ENCODE results near the gene ZFYVE21. TPM values are rescaled to one million over a fixed set of nuclear protein-coding genes. Genes with fewer than 3 reads are reported as not detected.

The ZFYVE21 gene
- total and polyA plus RNA-seq, 2 donors (not counting 1 experiment from before 2014, with no cell fraction given) = 84.9 to 94.5 TPM

DNA sequence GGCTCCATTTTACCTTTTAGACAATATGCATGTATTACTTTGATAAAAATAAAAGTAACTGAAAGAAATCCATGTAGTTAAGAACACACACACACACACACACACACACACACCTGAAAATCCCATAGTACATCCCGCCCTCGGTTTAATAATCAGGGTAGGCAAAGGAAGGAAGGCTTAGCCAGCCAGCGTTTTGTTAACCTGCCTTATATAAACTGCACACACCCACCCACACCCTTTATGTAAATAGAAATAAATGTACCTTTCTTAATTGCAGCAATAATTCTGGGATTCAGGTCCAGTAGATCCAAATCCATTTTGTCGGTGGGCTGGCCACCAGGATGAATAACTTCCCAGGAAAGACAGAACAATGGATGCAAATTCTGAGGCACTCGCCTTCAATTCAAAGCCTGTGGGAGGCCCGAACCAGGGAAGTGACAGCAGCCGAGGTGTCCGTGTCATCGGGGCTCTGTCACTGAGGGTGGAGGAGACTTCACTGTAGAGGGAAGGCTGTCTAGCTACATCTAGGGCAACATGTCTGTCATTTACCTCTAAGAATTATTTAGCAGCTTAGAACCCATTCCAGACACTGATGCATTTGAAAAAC, 4.7 kb upstream of the ZFYVE21 start:
- no peak for DNase-seq (ENCODE audit: low read depth in 2 of 2)
- Histone ChIP-seq H3K9me3 (ENCODE audit: control insufficient read depth, insufficient read depth, low read depth, low read length) (no peaks in the 10 kb centered on the region), H3K4me3 (replicated peaks in 1 of 4; ENCODE audit: control extremely low read depth in 1 of 4, insufficient read depth in 1 of 4, low read depth in 3 of 4, low read length in 4 of 4) (no peak overlapping the region), H2AFZ (ENCODE audit: low read length) (no peak overlapping the region), H3K9ac (ENCODE audit: insufficient read depth, low read length) (no peak overlapping the region), H3K36me3 (ENCODE audit: control insufficient read depth, insufficient read depth, low read length) (peaks cover 22% of the 10 kb centered on the region), H3K27me3 (ENCODE audit: control insufficient read depth, insufficient read depth, low read length) (no peaks in the 10 kb centered on the region), H3K27ac (ENCODE audit: insufficient read depth, low read length) (no peak overlapping the region), H3K4me1 (ENCODE audit: control insufficient read depth, extremely low read depth, insufficient read depth, low read length) (peaks cover 2% of the 10 kb centered on the region), H3K4me2 (ENCODE audit: extremely low read depth, insufficient read depth, low read length) (no peak overlapping the region), H3K79me2 (ENCODE audit: control insufficient read depth, insufficient read depth, low read length) (peaks cover 20% of the 10 kb centered on the region), H4K20me1 (ENCODE audit: control insufficient read depth, extremely low read depth, insufficient read depth, low read length) (no peaks in the 10 kb centered on the region)
- TF ChIP-seq, protein P1, sequence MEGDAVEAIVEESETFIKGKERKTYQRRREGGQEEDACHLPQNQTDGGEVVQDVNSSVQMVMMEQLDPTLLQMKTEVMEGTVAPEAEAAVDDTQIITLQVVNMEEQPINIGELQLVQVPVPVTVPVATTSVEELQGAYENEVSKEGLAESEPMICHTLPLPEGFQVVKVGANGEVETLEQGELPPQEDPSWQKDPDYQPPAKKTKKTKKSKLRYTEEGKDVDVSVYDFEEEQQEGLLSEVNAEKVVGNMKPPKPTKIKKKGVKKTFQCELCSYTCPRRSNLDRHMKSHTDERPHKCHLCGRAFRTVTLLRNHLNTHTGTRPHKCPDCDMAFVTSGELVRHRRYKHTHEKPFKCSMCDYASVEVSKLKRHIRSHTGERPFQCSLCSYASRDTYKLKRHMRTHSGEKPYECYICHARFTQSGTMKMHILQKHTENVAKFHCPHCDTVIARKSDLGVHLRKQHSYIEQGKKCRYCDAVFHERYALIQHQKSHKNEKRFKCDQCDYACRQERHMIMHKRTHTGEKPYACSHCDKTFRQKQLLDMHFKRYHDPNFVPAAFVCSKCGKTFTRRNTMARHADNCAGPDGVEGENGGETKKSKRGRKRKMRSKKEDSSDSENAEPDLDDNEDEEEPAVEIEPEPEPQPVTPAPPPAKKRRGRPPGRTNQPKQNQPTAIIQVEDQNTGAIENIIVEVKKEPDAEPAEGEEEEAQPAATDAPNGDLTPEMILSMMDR (conservative IDR thresholded peaks at IDR 0.05 in 1 of 2, IDR thresholded peaks at IDR 0.05 in 1 of 2; ENCODE audit: low read depth in 1 of 2, low read length in 2 of 2) = no peak
- no peak for TF ChIP-seq EZH2 (IDR thresholded peaks at IDR 0.05; ENCODE audit: low read length, missing control alignments)

DNA sequence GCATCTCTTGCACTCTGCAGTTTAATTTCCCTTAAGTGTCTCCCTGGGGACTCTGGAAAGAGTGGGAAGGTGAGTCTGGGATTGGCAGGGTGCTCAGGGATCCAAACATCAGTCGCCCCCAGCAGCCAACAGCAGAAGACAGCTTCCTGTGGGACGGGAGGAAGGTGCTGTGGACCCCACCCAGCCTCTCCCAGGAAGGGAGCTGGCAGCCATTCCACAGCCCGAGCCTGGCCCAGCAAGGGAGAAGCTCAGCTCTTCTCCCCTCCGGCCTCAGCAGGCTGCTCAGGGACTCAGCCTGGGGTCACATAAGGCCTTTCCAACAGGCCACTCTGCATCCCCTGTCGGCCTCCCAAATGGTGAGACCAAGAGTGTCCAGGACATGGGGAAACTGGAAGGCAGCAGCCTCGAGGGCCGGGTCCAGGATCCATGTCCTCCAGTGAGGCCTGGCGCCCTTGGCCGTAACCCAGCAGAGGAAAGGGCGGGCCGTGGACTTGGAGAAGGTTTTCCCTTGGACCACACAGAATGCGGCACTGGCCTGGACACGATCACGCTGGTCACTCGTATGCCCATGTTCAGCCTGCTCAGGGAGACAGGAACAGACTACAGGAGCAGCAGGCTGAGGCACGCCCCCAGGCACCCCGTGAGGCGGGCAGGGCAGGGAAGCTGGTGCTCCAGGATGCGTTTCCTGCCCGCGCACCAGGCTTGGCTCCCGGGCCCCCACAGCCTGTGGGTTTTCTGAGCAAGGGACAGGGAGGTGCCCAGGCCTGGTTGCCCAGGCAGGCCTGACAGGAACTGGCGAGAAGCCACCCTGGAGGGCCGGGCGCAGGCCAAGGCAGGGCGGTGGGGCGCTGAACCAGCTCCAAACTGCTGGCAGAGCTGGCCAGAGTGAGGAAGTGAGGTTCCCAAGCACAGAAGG, 3.8 kb upstream of the ZFYVE21 start:
- Histone ChIP-seq H3K27ac (ENCODE audit: insufficient read depth, low read length) (peak overlapping the region; percentile 22), H4K20me1 (ENCODE audit: control insufficient read depth, extremely low read depth, insufficient read depth, low read length) (no peaks in the 10 kb centered on the region), H3K9ac (ENCODE audit: insufficient read depth, low read length) (no peak overlapping the region), H3K9me3 (ENCODE audit: control insufficient read depth, insufficient read depth, low read depth, low read length) (no peaks in the 10 kb centered on the region), H3K27me3 (ENCODE audit: control insufficient read depth, insufficient read depth, low read length) (no peaks in the 10 kb centered on the region), H3K4me1 (ENCODE audit: control insufficient read depth, extremely low read depth, insufficient read depth, low read length) (peaks cover 2% of the 10 kb centered on the region), H3K79me2 (ENCODE audit: control insufficient read depth, insufficient read depth, low read length) (peaks cover 26% of the 10 kb centered on the region), H3K4me3 (replicated peaks in 1 of 4; ENCODE audit: control extremely low read depth in 1 of 4, insufficient read depth in 1 of 4, low read depth in 3 of 4, low read length in 4 of 4) (no peak overlapping the region), H3K4me2 (ENCODE audit: extremely low read depth, insufficient read depth, low read length) (no peak overlapping the region), H2AFZ (ENCODE audit: low read length) (no peak overlapping the region), H3K36me3 (ENCODE audit: control insufficient read depth, insufficient read depth, low read length) (peaks cover 17% of the 10 kb centered on the region)
- no peak for TF ChIP-seq EZH2 (IDR thresholded peaks at IDR 0.05; ENCODE audit: low read length, missing control alignments)
- TF ChIP-seq, protein P1 (conservative IDR thresholded peaks at IDR 0.05 in 1 of 2, IDR thresholded peaks at IDR 0.05 in 1 of 2; ENCODE audit: low read depth in 1 of 2, low read length in 2 of 2) = no peak
- no peak for DNase-seq (ENCODE audit: low read depth in 2 of 2)

DNA sequence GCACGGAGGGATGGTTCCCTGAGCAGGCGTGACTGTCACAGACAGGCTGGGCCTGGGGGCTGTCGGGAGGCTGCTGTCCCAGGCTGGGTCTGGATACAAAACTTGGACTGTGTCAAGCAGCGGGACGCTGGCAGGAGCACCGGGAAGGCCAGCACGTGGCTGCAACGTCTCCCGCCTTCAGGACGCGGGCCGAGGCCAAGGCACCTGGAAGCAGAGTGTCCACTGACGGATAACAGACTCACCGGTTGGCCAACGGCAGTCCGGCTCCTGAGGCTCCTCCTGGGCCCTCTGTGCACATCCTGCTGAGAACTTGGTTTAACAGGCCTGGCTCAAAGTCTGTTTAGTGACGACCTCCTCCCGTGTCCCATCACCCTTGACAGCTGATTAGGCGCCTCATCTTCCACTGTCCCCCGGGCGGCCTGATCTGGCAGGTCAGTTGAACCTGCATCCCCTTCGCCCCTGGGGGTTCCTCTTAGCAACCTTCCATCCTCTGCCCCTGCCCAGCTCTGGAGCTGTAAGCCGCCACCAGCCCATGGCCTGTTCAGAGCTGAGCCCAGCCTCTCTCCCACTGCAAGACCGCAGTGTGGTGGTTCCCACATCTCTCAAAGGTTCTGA, 2.9 kb upstream of the ZFYVE21 start:
- no peak for TF ChIP-seq EZH2 (IDR thresholded peaks at IDR 0.05; ENCODE audit: low read length, missing control alignments)
- TF ChIP-seq, protein P1 (conservative IDR thresholded peaks at IDR 0.05 in 1 of 2, IDR thresholded peaks at IDR 0.05 in 1 of 2; ENCODE audit: low read depth in 1 of 2, low read length in 2 of 2) = no peak
- Histone ChIP-seq H3K4me3 (replicated peaks in 1 of 4; ENCODE audit: control extremely low read depth in 1 of 4, insufficient read depth in 1 of 4, low read depth in 3 of 4, low read length in 4 of 4) (no peak overlapping the region), H3K9me3 (ENCODE audit: control insufficient read depth, insufficient read depth, low read depth, low read length) (no peaks in the 10 kb centered on the region), H3K79me2 (ENCODE audit: control insufficient read depth, insufficient read depth, low read length) (peaks cover 34% of the 10 kb centered on the region), H3K4me1 (ENCODE audit: control insufficient read depth, extremely low read depth, insufficient read depth, low read length) (peaks cover 4% of the 10 kb centered on the region), H3K36me3 (ENCODE audit: control insufficient read depth, insufficient read depth, low read length) (peaks cover 9% of the 10 kb centered on the region), H3K27me3 (ENCODE audit: control insufficient read depth, insufficient read depth, low read length) (no peaks in the 10 kb centered on the region), H3K9ac (ENCODE audit: insufficient read depth, low read length) (no peak overlapping the region), H3K4me2 (ENCODE audit: extremely low read depth, insufficient read depth, low read length) (no peak overlapping the region), H3K27ac (ENCODE audit: insufficient read depth, low read length) (no peak overlapping the region), H2AFZ (ENCODE audit: low read length) (no peak overlapping the region), H4K20me1 (ENCODE audit: control insufficient read depth, extremely low read depth, insufficient read depth, low read length) (no peaks in the 10 kb centered on the region)
- no peak for DNase-seq (ENCODE audit: low read depth in 2 of 2)

All from fibroblast of lung (primary cell).